Vagina (tissue), 2 donors: ENCODE measurements around the gene DSG3. TPM values are rescaled to one million over a fixed set of nuclear protein-coding genes. Genes with fewer than 3 reads are reported as not detected.
"Not testable (repeated sequence)": the region's sequence is repeated elsewhere in the genome, so short reads cannot be mapped to it uniquely, and the experiment has no call there.

ENCODE experiments used
- DNase-seq, 2 donors: peaks; one replicate each; pipeline ENCODE4 v3.0.0-alpha.2; 2017; ENCODE audit errors: extremely low spot score in 2 of 2
- H3K27ac ChIP-seq: fragments of 200-600 bp; sonication (generic); one replicate; pipeline ENCODE4 v1.5.1; 2019
- H3K27me3 ChIP-seq: fragments of 200-600 bp; sonication (generic); one replicate; pipeline ENCODE4 v1.5.1; 2019
- H3K36me3 ChIP-seq, 2 donors: fragments of 200-600 bp; sonication (generic); one replicate each; pipeline ENCODE4 v1.5.1; 2017 to 2019
- H3K4me1 ChIP-seq: fragments of 200-600 bp; sonication (generic); one replicate; pipeline ENCODE4 v1.5.1; 2019
- H3K4me3 ChIP-seq, 2 donors: fragments of 200-600 bp; sonication (generic); 1 replicate in 1 of 2; 2 replicates in 1 of 2; pipeline ENCODE4 v1.5.1; 2016 to 2019
- H3K9me3 ChIP-seq: fragments of 200-600 bp; sonication (generic); one replicate; pipeline ENCODE4 v1.5.1; 2019
- CTCF ChIP-seq, 3 experiments: fragments of 450-650 bp in 2 of 3; fragments of 200-600 bp in 1 of 3; sonication (generic) in 1 of 3; IDR thresholded peaks; one replicate each; pipeline ENCODE4 v1.5.1; 2017 to 2019; ENCODE audit warnings: antibody characterized with exemption in 3 of 3, mild to moderate bottlenecking in 2 of 3, moderate library complexity in 2 of 3
- POLR2A ChIP-seq, 2 donors: fragments of 450-650 bp; IDR thresholded peaks; one replicate each; pipeline ENCODE4 v1.6.1; 2017; ENCODE audit warnings: antibody characterized with exemption in 2 of 2, mild to moderate bottlenecking in 2 of 2, moderate library complexity in 2 of 2
- POLR2AphosphoS5 ChIP-seq, 2 donors: sonication (generic); formaldehyde crosslinking; IDR thresholded peaks; one replicate each; pipeline ENCODE4 v1.9.0; 2017; ENCODE audit warnings: antibody characterized with exemption in 2 of 2, mild to moderate bottlenecking in 2 of 2, low read depth in 1 of 2; ENCODE audit not compliant: insufficient read depth in 1 of 2
- intact Hi-C: fragments of 100-400 bp; cut with DNase I; formaldehyde crosslinking; loops from one replicate; pipeline ENCODE4 v1.15.1; 2023
- total RNA-seq: library from RNA; depleted of rRNA; stranded (reverse); fragments of >200 nt; gene quantifications from one replicate; pipeline ENCODE4 v1.2.3, GENCODE V29; 2016

DSG3 gene
- total RNA-seq, 1 donor from 2014 or later, result 192 TPM

- Histone ChIP-seq H3K36me3 (no peaks in the 10 kb centered on the region), H3K9me3 (no peaks in the 10 kb centered on the region), H3K4me3 (no peak overlapping the region), H3K4me1 (peaks cover 6% of the 10 kb centered on the region), H3K27ac (no peak overlapping the region), H3K27me3 (no peaks in the 10 kb centered on the region)
- TF ChIP-seq POLR2AphosphoS5 (IDR thresholded peaks at IDR 0.05; ENCODE audit: insufficient read depth in 1 of 2, low read depth in 1 of 2) (no peak), CTCF (IDR thresholded peaks at IDR 0.05) (no peak), POLR2A (IDR thresholded peaks at IDR 0.05) (no peak)
- intact Hi-C loops, result no loop called here
- DNase-seq, result no peak
Observed at GRCh38 chr18:31506024-31506742, 58.6 kb downstream of the DSG3 start.

- H3K9me3 ChIP-seq, H3K36me3 ChIP-seq, H3K27me3 ChIP-seq, H3K27ac ChIP-seq, intact Hi-C loops, H3K4me3 ChIP-seq, DNase-seq: not testable (repeated sequence)
- H3K4me1 ChIP-seq, result peaks cover 15% of the 10 kb centered on the region
Observed at GRCh38 chr18:31507124-31507523, 59.6 kb downstream of the DSG3 start.

- H3K4me3 ChIP-seq, result no peak overlapping the region
- H3K4me1 ChIP-seq, result peaks cover 16% of the 10 kb centered on the region
- no peaks in the 10 kb centered on the region for H3K9me3 ChIP-seq
- no peak for DNase-seq
- H3K27ac ChIP-seq, result peak overlapping the region; percentile 17
- H3K27me3 ChIP-seq, result no peaks in the 10 kb centered on the region
- intact Hi-C loops, result no loop called here
- no peaks in the 10 kb centered on the region for H3K36me3 ChIP-seq
- TF ChIP-seq POLR2A (IDR thresholded peaks at IDR 0.05), result no peak
Observed at GRCh38 chr18:31508781-31509180, 61.2 kb downstream of the DSG3 start.

GRCh38 chr18:31509571-31509970 is 62.0 kb downstream of the DSG3 start:
- H3K27ac ChIP-seq, result peak overlapping the region; percentile 49
- TF ChIP-seq POLR2A (IDR thresholded peaks at IDR 0.05), result no peak
- TF ChIP-seq POLR2AphosphoS5 (IDR thresholded peaks at IDR 0.05; ENCODE audit: insufficient read depth in 1 of 2, low read depth in 1 of 2), result no peak
- no peak for TF ChIP-seq CTCF (IDR thresholded peaks at IDR 0.05)
- peaks cover 16% of the 10 kb centered on the region for H3K4me1 ChIP-seq
- intact Hi-C loops, result no loop called here
- no peaks in the 10 kb centered on the region for H3K27me3 ChIP-seq
- no peaks in the 10 kb centered on the region for H3K9me3 ChIP-seq
- no peak overlapping the region for H3K4me3 ChIP-seq
- H3K36me3 ChIP-seq, result no peaks in the 10 kb centered on the region
- no peak for DNase-seq

- no peaks in the 10 kb centered on the region for H3K36me3 ChIP-seq
- peak in 1 of 2 donors; percentile 76 for TF ChIP-seq POLR2AphosphoS5 (IDR thresholded peaks at IDR 0.05; ENCODE audit: insufficient read depth in 1 of 2, low read depth in 1 of 2)
- no peak for TF ChIP-seq CTCF (IDR thresholded peaks at IDR 0.05)
- intact Hi-C loops, result no loop called here
- H3K4me1 ChIP-seq, result peaks cover 16% of the 10 kb centered on the region
- H3K4me3 ChIP-seq, result no peak overlapping the region
- H3K27ac ChIP-seq, result peak overlapping the region; percentile 66
- H3K27me3 ChIP-seq, result no peaks in the 10 kb centered on the region
- no peak for DNase-seq
- no peaks in the 10 kb centered on the region for H3K9me3 ChIP-seq
Observed at GRCh38 chr18:31510319-31510718, 62.8 kb downstream of the DSG3 start.

DNA sequence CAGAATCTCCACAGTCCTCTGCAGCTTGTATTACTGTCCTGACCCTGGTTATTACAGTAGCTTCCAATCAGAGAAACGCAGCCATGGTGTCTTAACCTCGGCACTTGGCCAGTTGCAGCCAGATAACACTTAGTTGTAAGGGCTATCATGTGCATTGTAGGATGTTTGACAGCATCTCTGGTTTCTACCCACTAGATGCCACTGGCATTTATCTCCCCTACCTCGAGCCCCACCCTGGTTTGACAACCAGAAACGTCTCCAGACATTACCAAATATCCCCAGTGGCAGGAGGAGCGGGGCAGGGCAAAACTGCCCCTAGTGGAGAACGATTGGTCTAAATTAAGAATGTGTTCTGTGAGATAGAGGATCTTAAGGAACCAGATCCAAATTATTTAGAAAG is 63.6 kb downstream of the DSG3 start:
- TF ChIP-seq CTCF (IDR thresholded peaks at IDR 0.05) (no peak), POLR2AphosphoS5 (IDR thresholded peaks at IDR 0.05; ENCODE audit: insufficient read depth in 1 of 2, low read depth in 1 of 2) (no peak), POLR2A (IDR thresholded peaks at IDR 0.05) (no peak)
- no peak overlapping the region for H3K4me3 ChIP-seq
- no peaks in the 10 kb centered on the region for H3K9me3 ChIP-seq
- DNase-seq, result no peak
- intact Hi-C loops, result no loop called here
- H3K4me1 ChIP-seq, result peaks cover 16% of the 10 kb centered on the region
- no peaks in the 10 kb centered on the region for H3K36me3 ChIP-seq
- H3K27me3 ChIP-seq, result no peaks in the 10 kb centered on the region
- H3K27ac ChIP-seq, result peak overlapping the region; percentile 66
